BLaER1 treated with 17β-estradiol and CSF1 and Interleukin-3, amounts not matched to agents 10 nM and 100 nM (cell line): ENCODE data around the gene ANKLE2.
A peak's percentile ranks its signal among the peaks of the same experiment; 100 is the strongest.

Source experiments
- H3K27ac ChIP-seq, 11 experiments: shearing (Covaris generic); formaldehyde crosslinking; 2 replicates each; pipeline ENCODE4 v1.8.1; 2022
- H3K27me3 ChIP-seq, 11 experiments: shearing (Covaris generic); formaldehyde crosslinking; 2 replicates each; pipeline ENCODE4 v1.8.1; 2022
- H3K36me3 ChIP-seq, 11 experiments: shearing (Covaris generic); formaldehyde crosslinking; 2 replicates each; pipeline ENCODE4 v1.8.1; 2022
- H3K4me1 ChIP-seq, 10 experiments: shearing (Covaris generic); formaldehyde crosslinking; 2 replicates each; pipeline ENCODE4 v1.8.1; 2022
- H3K4me2 ChIP-seq, 11 experiments: shearing (Covaris generic); formaldehyde crosslinking; 2 replicates each; pipeline ENCODE4 v1.8.1; 2022
- H3K4me3 ChIP-seq, 10 experiments: shearing (Covaris generic); formaldehyde crosslinking; 2 replicates each; pipeline ENCODE4 v1.8.1; 2022
- H3K9ac ChIP-seq, 11 experiments: shearing (Covaris generic); formaldehyde crosslinking; 2 replicates each; pipeline ENCODE4 v1.8.1; 2022
- H3K9me3 ChIP-seq, 11 experiments: shearing (Covaris generic); formaldehyde crosslinking; replicated peaks in 1 of 11; 2 replicates each; pipeline ENCODE4 v1.8.1; 2022
- H4K20me1 ChIP-seq, 11 experiments: shearing (Covaris generic); formaldehyde crosslinking; 2 replicates each; pipeline ENCODE4 v1.8.1; 2022
- Cebpa-rat ChIP-seq, 11 experiments: shearing (Covaris generic); IDR thresholded peaks; 2 replicates each; pipeline ENCODE4 v1.8.1; 2022

Gene ANKLE2

GRCh38 chr12:132741620-132742019 lies 20.0 kb downstream of the ANKLE2 start:
- no peak for TF ChIP-seq Cebpa-rat (IDR thresholded peaks at IDR 0.05)
- H4K20me1 ChIP-seq, result peaks cover 60 to 100% (median 95%) of the 10 kb centered on the region in 11 experiments
- H3K4me1 ChIP-seq, result no peaks in the 10 kb centered on the region
- H3K27ac ChIP-seq, result no peak overlapping the region
- H3K4me3 ChIP-seq, result no peak overlapping the region
- no peaks in the 10 kb centered on the region for H3K9me3 ChIP-seq
- H3K27me3 ChIP-seq, result no peaks in the 10 kb centered on the region
- H3K4me2 ChIP-seq, result no peak overlapping the region
- H3K9ac ChIP-seq, result no peak overlapping the region
- peaks cover 98 to 100% (median 100%) of the 10 kb centered on the region in 11 experiments for H3K36me3 ChIP-seq

DNA sequence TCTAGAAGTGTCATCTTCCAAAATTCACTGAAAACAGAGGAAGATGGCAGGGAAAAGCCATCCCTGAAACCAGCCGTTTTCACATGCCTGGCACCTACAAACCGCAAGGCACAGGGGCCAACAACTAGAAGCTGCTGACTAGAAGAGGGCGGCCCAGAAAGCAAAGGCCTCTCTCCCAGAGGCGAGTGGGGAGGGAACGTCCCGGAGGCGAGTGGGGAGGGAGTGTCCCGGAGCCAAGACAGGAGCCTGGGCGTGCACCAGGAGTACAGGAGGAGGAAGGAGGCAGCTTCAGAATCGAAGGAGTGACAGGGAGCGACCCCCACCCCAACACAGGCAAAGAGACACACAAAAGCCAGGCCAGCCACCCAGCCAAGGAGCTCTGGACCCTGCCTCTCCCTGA lies 21.0 kb downstream of the ANKLE2 start:
- Histone ChIP-seq H3K9me3 (no peaks in the 10 kb centered on the region), H3K27me3 (no peaks in the 10 kb centered on the region), H3K4me3 (no peak overlapping the region), H3K4me2 (no peak overlapping the region), H3K27ac (no peak overlapping the region), H4K20me1 (peaks cover 55 to 100% (median 93%) of the 10 kb centered on the region in 11 experiments), H3K4me1 (no peaks in the 10 kb centered on the region), H3K36me3 (peaks cover 98 to 100% (median 100%) of the 10 kb centered on the region in 11 experiments), H3K9ac (peak overlapping the region in 1 of 11 experiments; percentile 11; a peak in 1 of 22 replicates)
- no peak for TF ChIP-seq Cebpa-rat (IDR thresholded peaks at IDR 0.05)

DNA sequence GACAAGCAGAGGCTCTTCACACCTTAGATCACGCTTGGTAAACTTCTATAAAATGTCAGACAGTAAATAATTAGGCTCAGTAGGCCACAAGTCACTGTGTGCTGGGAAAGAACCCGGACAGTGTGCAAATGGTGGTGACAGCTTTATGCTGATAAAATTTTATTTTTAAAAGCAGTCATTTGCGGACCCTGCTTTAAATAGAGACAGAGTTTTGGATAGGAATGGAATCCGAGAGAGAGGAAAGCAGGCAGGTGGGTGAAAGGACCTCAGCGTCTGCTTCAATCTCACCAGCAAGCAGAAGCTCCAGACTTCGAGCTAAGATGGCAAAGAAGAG lies 21.4 kb downstream of the ANKLE2 start:
- H3K27me3 ChIP-seq, result no peaks in the 10 kb centered on the region
- no peaks in the 10 kb centered on the region for H3K4me1 ChIP-seq
- peaks cover 98 to 100% (median 100%) of the 10 kb centered on the region in 11 experiments for H3K36me3 ChIP-seq
- H3K9me3 ChIP-seq, result no peaks in the 10 kb centered on the region
- no peak overlapping the region for H3K27ac ChIP-seq
- no peak overlapping the region for H3K4me3 ChIP-seq
- peaks cover 51 to 100% (median 93%) of the 10 kb centered on the region in 11 experiments for H4K20me1 ChIP-seq
- H3K9ac ChIP-seq, result peak overlapping the region in 1 of 11 experiments; percentile 2; a peak in 1 of 22 replicates
- no peak for TF ChIP-seq Cebpa-rat (IDR thresholded peaks at IDR 0.05)
- H3K4me2 ChIP-seq, result no peak overlapping the region

DNA sequence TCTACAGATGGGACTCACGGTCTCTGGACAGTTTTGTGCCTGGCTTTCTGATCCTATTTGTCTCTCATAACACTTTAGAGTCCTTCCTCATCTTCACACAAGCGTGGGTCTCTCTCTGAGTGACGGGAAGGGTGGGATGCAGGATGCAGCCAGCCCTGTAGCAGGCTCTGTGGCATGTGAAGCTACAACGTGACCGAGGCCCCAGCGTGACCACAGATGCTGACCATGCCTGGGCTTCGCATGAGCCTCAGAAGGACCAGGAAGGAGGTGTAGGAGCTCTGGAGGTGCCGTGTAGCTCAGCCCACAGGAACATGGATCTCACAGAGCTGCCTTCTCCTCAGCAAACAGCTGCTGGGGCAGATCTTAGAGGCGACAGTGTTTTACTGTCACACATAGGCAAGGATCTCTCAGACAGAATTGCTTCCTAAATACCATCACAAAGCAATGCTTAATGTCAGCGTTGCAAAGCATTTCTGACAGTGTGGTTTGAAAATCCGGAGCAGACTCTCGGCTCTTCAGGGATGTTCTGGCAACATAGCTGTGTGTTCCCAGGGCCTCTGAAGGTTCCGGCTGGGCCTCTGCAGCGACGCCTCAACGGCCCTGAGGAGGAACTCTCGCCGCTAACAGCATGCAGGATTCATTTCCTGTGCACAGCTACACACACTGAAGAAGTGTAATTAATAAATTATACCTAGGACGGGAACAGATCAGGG lies 21.9 kb downstream of the ANKLE2 start:
- Histone ChIP-seq H3K4me1 (no peaks in the 10 kb centered on the region), H3K27me3 (no peaks in the 10 kb centered on the region), H3K4me2 (no peak overlapping the region), H3K36me3 (peaks cover 98 to 100% (median 100%) of the 10 kb centered on the region in 11 experiments), H3K4me3 (no peak overlapping the region), H3K9ac (peak overlapping the region in 1 of 11 experiments; percentile 2; a peak in 1 of 22 replicates), H4K20me1 (peaks cover 46 to 100% (median 93%) of the 10 kb centered on the region in 11 experiments), H3K9me3 (no peaks in the 10 kb centered on the region), H3K27ac (no peak overlapping the region)
- no peak for TF ChIP-seq Cebpa-rat (IDR thresholded peaks at IDR 0.05)

- H3K9me3 ChIP-seq, result no peaks in the 10 kb centered on the region
- peaks cover 19 to 98% (median 82%) of the 10 kb centered on the region in 11 experiments for H4K20me1 ChIP-seq
- no peaks in the 10 kb centered on the region for H3K27me3 ChIP-seq
- no peak overlapping the region for H3K27ac ChIP-seq
- no peak overlapping the region for H3K9ac ChIP-seq
- peaks cover 98 to 100% (median 100%) of the 10 kb centered on the region in 11 experiments for H3K36me3 ChIP-seq
- H3K4me1 ChIP-seq, result no peaks in the 10 kb centered on the region
- H3K4me3 ChIP-seq, result no peak overlapping the region
- H3K4me2 ChIP-seq, result no peak overlapping the region
- no peak for TF ChIP-seq Cebpa-rat (IDR thresholded peaks at IDR 0.05)
These were observed 24.7 kb downstream of the ANKLE2 start for GRCh38 chr12:132736913-132737312.

DNA sequence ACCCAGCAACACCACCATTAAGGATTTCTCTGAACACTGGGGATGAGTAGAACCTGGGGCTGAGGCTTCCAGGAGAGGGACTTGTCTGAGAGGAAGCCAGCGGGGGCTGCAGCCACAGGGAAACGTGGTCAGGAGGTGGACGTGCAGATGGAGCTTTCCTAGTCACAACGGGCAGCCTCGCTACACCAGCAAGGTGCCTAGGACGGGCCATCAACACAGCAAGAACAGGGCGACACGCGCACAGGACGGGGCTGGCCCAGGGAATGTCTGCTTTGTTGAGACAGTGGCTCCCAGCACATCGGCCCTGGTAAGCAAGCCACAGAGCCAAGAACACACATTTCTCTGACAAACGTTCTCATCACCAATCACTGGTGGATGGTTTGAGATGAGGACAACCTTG lies 25.3 kb downstream of the ANKLE2 start:
- Histone ChIP-seq H3K27me3 (no peaks in the 10 kb centered on the region), H3K9me3 (no peaks in the 10 kb centered on the region), H3K27ac (no peak overlapping the region), H3K4me3 (no peak overlapping the region), H3K4me1 (no peaks in the 10 kb centered on the region), H4K20me1 (peaks cover 14 to 98% (median 81%) of the 10 kb centered on the region in 11 experiments), H3K9ac (no peak overlapping the region), H3K36me3 (peaks cover 98 to 100% (median 100%) of the 10 kb centered on the region in 11 experiments), H3K4me2 (no peak overlapping the region)
- TF ChIP-seq Cebpa-rat (IDR thresholded peaks at IDR 0.05), result no peak

DNA sequence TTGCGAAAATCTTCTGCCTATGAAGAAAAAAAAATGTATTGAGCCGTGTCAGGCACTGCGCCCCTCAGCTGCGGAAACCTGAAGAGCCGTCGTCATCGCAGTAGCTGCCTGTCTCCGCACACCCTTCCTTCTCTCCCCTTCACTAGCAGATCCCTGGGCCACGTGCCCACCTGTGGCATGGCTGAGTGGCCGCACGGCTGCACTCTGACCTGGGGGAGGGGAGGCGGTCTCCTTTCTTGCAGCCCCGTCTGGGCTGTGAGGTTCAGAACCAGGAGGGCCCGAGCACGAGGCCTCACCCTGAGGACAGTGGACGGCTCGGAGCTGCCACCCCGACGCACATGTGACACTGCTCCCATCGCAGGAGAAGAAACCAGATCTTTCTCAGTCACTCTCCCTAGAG lies 26.1 kb downstream of the ANKLE2 start:
- H3K36me3 ChIP-seq, result peaks cover 98 to 100% (median 100%) of the 10 kb centered on the region in 11 experiments
- no peak overlapping the region for H3K27ac ChIP-seq
- TF ChIP-seq Cebpa-rat (IDR thresholded peaks at IDR 0.05), result no peak
- peaks cover 6 to 98% (median 80%) of the 10 kb centered on the region in 11 experiments for H4K20me1 ChIP-seq
- no peaks in the 10 kb centered on the region for H3K9me3 ChIP-seq
- no peaks in the 10 kb centered on the region for H3K27me3 ChIP-seq
- H3K4me1 ChIP-seq, result peaks cover 0 to 5% (median 0%) of the 10 kb centered on the region in 10 experiments; a peak in 3 of 20 replicates
- no peak overlapping the region for H3K4me3 ChIP-seq
- no peak overlapping the region for H3K9ac ChIP-seq
- no peak overlapping the region for H3K4me2 ChIP-seq

DNA sequence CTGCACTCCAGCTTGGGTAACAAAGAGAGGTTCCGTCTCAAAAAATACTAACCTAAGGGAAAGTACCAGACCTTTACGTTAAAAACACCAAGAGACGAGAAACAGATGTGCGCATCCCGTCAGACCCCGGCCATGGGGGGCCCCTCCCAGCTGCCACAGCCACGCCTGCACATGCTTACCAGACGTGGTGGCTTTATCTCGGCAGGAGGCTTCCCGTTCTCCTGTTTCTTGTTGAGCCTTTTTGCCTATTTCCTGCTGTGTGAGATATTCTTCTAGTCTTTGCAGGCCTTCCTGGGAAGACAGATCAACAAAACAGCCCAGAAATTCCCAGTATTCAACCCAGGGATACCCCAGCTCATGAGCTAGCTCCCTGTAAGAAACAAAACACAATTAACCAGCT lies 27.4 kb downstream of the ANKLE2 start:
- H4K20me1 ChIP-seq, result peaks cover 6 to 95% (median 77%) of the 10 kb centered on the region in 11 experiments; a peak in 21 of 22 replicates
- H3K27me3 ChIP-seq, result no peaks in the 10 kb centered on the region
- no peaks in the 10 kb centered on the region for H3K9me3 ChIP-seq
- H3K36me3 ChIP-seq, result peaks cover 95 to 97% (median 97%) of the 10 kb centered on the region in 11 experiments
- TF ChIP-seq Cebpa-rat (IDR thresholded peaks at IDR 0.05), result no peak
- peaks cover 0 to 14% (median 0%) of the 10 kb centered on the region in 10 experiments; a peak in 4 of 20 replicates for H3K4me1 ChIP-seq
- no peak overlapping the region for H3K4me2 ChIP-seq
- no peak overlapping the region for H3K9ac ChIP-seq
- no peak overlapping the region for H3K4me3 ChIP-seq
- H3K27ac ChIP-seq, result no peak overlapping the region

GRCh38 chr12:132731574-132731973 lies 30.1 kb downstream of the ANKLE2 start:
- Histone ChIP-seq H3K4me3 (no peak overlapping the region), H4K20me1 (peaks cover 14 to 95% (median 79%) of the 10 kb centered on the region in 11 experiments; a peak in 21 of 22 replicates), H3K9me3 (no peaks in the 10 kb centered on the region), H3K4me1 (peaks cover 0 to 14% (median 0%) of the 10 kb centered on the region in 10 experiments; a peak in 4 of 20 replicates), H3K27ac (no peak overlapping the region), H3K36me3 (peaks cover 95 to 97% (median 96%) of the 10 kb centered on the region in 11 experiments), H3K27me3 (no peaks in the 10 kb centered on the region), H3K4me2 (no peak overlapping the region), H3K9ac (no peak overlapping the region)
- TF ChIP-seq Cebpa-rat (IDR thresholded peaks at IDR 0.05), result no peak
